NOMO-1 treated with dmso at 0.1 percent for 144 hours (cell line): ENCODE results near the gene NID2.

Source experiments
- DNase-seq: peaks from one replicate; lab custom pipeline; 2025; ENCODE audit not compliant: unreplicated experiment; lab: John Stamatoyannopoulos, UW

The NID2 gene

GRCh38 chr14:52032204-52032801 lies 36.6 kb downstream of the NID2 start:
- DNase-seq, result no peak

GRCh38 chr14:52031781-52032180 lies 37.1 kb downstream of the NID2 start:
- no peak for DNase-seq

- no peak for DNase-seq
Observed at GRCh38 chr14:52029881-52030280, 39.0 kb downstream of the NID2 start.

- DNase-seq, result no peak
Observed at GRCh38 chr14:52026901-52027300, 42.0 kb downstream of the NID2 start.

- no peak for DNase-seq
Observed at GRCh38 chr14:52026017-52026660, 42.7 kb downstream of the NID2 start.

- DNase-seq, result no peak
Observed at GRCh38 chr14:52025310-52025709, 43.5 kb downstream of the NID2 start.

- DNase-seq, result no peak
Observed at GRCh38 chr14:52023518-52023917, 45.3 kb downstream of the NID2 start.

- no peak for DNase-seq
Observed at GRCh38 chr14:52021957-52022600, 46.8 kb downstream of the NID2 start.

- no peak for DNase-seq
Observed at GRCh38 chr14:52020866-52021717, 47.8 kb downstream of the NID2 start.

GRCh38 chr14:52020161-52020714 lies 48.6 kb downstream of the NID2 start:
- no peak for DNase-seq

- DNase-seq, result no peak
Observed at GRCh38 chr14:52018970-52019369, 49.9 kb downstream of the NID2 start.

GRCh38 chr14:52018252-52018651 lies 50.6 kb downstream of the NID2 start:
- no peak for DNase-seq

- no peak for DNase-seq
Observed at GRCh38 chr14:52015411-52016030, 53.3 kb downstream of the NID2 start.

GRCh38 chr14:52014601-52015267 lies 54.1 kb downstream of the NID2 start:
- DNase-seq, result no peak

GRCh38 chr14:52013984-52014600 lies 54.8 kb downstream of the NID2 start:
- no peak for DNase-seq

GRCh38 chr14:52012635-52013034 lies 56.2 kb downstream of the NID2 start:
- DNase-seq, result no peak

GRCh38 chr14:52011523-52011922 lies 57.3 kb downstream of the NID2 start:
- DNase-seq, result no peak

- DNase-seq, result no peak
Observed at GRCh38 chr14:52010173-52010693, 58.6 kb downstream of the NID2 start.

GRCh38 chr14:52008136-52008535 lies 60.7 kb downstream of the NID2 start:
- DNase-seq, result no peak

GRCh38 chr14:52007637-52008036 lies 61.2 kb downstream of the NID2 start:
- no peak for DNase-seq
